GM18519 (cell line): ENCODE results near the gene CCNG1.
"Not testable (repeated sequence)": the region's sequence is repeated elsewhere in the genome, so short reads cannot be mapped to it uniquely, and the experiment has no call there.

Source experiments
- ATAC-seq: cut with Tn5 transposase; IDR thresholded peaks from one replicate; pipeline ENCODE4 v1.9.1; 2021; ENCODE audit warnings: mild to moderate bottlenecking, moderate library complexity; ENCODE audit not compliant: unreplicated experiment, low FRiP score

The CCNG1 gene

GRCh38 chr5:163437309-163438182, at the start of gene CCNG1:
TSS of gene CCNG1 (plus strand) at chr5:163437595. CDS start at chr5:163439257, 1,662 bp downstream.
- ATAC-seq, result peak; percentile 83

DNA sequence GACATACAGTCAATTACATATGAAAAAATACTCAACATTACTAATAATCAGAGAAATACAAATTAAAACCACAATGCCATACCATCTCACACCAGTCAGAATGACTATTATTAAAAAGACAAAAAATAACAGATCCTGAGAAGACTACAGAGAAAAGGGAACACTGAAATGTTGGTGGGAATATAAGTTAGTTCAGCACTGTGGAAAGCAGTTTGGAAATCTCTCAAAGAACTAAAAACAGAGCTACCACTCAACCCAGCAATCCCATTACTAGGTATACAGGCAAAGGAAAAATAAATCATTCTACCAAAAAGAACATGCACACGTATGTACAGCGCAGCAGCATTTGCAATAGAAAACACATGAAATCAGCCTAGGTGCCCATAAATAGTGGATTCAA, 41.6 kb upstream of the CCNG1 start:
- ATAC-seq, result no peak

DNA sequence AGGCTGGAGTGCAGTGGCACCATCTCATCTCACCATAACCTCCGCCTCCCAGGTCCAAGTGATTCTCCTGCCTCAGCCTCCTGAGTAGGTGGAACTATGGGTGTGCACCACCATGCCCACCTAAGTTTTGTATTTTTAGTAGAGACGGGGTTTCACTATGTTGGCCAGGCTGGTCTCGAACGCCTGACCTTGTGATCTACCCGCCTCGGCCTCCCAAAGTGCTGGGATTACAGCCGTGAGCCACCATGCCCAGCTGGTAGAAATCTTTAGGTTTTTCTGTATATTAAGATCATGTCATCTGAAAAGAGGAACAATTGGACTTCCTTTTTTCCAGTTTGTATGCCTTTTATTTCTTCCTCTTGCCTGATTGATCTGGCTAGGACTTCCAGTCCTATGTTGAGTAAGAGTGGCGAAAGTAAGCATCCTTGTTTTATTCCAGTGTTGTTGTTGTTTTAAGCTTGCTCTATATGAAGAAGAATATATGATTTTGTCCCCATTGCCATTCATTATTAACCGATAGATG, 40.5 kb upstream of the CCNG1 start:
- not testable (repeated sequence) for ATAC-seq

GRCh38 chr5:163397354-163397753, 40.0 kb upstream of the CCNG1 start:
- no peak for ATAC-seq

DNA sequence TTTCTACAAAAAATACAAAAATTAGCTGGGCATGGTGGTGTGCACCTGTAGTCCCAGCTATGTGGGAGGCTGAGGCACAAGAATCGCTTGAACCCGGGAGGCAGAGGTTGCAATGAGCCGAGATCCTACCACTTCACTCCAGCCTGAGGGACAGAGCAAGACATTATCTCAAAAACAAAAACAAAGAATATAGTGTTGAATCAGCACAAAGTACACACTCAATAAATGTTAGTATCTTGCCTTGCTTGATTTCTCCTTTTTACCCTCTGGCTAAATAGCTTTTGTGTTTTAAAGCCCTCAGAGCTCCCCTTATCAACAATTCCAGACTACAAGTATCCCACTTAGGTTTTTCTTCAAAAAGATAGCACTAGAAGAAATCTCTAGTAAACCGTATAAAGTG, 37.5 kb upstream of the CCNG1 start:
- ATAC-seq, result no peak

GRCh38 chr5:163401271-163401670, 36.1 kb upstream of the CCNG1 start:
- no peak for ATAC-seq

GRCh38 chr5:163402007-163402406, 35.4 kb upstream of the CCNG1 start:
- no peak for ATAC-seq

- no peak for ATAC-seq
These were observed 32.8 kb upstream of the CCNG1 start for GRCh38 chr5:163404364-163405173.

DNA sequence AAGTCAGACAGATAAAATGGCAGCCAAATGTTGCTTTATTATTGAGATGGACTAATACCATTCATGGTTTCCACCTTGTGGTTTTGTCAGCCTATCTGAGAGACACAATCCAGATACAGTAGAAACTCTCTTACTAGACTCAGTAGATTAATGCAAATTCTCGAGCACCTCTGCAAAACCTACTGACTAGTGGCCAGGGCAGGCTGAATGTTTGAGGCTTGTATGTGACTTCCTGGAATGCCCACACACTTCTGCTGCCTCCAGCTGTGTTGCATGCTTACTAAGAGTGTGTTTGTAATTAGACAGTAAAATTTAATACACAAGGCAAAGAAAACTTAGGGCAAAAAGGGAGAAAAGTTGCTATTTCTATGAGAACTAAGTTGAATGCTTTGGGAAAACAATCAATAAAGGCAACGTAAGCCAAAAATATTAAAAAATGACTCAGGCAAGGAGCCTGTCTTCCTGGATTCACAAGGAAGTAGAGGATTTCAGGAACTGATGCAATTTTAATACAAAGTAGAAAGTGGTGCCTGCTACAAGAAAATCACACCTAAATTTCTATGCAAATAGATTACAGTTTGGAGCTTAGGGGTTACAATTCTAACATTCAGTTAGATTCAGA, 30.2 kb upstream of the CCNG1 start:
- ATAC-seq, result peak; percentile 94

- peak; percentile 57 for ATAC-seq
These were observed 29.0 kb upstream of the CCNG1 start for GRCh38 chr5:163408311-163408923.

GRCh38 chr5:163409384-163409783, 28.0 kb upstream of the CCNG1 start:
- no peak for ATAC-seq

DNA sequence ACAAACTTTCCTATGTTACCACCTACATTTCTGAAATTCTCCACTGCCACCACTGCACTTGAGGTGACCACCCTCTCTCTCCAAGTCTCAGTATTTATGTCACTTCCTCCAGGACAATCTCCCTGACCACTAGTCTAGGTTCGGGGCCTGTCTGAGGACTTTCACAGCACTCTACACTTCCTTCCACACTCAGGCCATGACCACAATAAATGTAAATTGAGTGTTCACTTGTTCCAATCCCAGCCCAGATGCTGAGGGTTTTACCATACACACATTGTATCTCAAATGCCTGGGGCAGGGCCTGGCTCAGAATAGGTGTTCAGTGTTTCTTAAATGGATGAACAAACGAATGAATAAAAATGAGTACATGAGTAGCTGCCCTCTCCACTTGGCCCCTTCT, 26.9 kb upstream of the CCNG1 start:
- no peak for ATAC-seq

DNA sequence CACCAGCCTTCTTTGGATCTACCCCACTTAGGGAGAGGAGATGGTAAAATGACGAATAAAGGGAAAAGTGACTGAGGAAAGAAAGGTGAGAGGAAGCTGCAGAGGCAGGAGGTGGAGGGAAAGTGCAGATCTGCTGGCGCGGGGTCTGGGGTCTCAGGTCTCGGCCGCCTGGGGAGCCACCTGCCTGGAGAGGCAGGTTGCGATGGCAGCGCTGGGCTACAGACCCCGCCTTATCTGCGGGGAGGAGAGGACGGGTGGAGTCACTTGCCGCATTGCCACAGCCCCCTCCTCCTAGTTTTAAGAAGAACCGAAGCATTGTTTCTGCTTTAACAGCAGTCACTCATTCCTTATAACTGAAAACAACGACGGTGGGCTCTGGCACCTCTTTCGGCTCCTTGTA, 21.7 kb upstream of the CCNG1 start:
- not testable (repeated sequence) for ATAC-seq

GRCh38 chr5:163424836-163425235, 12.6 kb upstream of the CCNG1 start:
- ATAC-seq, result no peak

DNA sequence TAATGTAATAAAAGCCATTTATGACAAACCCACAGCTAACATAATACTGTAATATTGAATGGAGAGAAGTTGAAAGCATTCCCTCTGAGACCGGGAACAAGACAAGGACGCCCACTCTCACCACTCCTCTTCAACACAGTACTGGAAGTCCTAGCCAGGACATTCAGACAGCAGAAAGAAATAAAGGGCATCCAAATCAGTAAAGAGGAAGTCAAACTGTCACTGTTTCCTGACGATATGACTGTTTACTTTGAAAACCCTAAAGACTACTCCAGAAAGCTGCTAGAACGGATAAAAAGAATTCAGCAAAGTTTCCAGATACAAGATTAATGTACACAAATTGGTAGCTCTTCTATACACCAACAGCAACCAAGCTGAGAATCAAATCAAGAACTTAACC, 11.3 kb upstream of the CCNG1 start:
- not testable (repeated sequence) for ATAC-seq

DNA sequence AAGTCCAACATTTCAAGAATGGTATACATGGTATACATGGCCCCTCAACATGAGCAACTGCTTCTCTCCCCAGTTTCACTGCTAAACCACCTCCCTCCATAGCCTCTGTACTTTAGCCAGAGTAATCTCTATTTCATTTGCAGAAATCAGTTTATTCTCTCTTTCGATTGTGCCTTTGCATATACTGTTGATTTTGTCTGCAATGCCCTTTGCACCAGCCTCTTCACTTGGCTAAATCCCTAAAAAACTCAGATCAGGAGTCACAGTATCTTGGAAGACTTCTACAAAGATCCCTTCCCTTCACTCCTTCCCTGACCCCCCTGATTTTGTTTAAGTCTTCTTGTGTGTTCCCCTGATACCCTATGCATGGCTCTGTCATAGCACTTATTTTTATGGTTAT, 4.9 kb upstream of the CCNG1 start:
- no peak for ATAC-seq

DNA sequence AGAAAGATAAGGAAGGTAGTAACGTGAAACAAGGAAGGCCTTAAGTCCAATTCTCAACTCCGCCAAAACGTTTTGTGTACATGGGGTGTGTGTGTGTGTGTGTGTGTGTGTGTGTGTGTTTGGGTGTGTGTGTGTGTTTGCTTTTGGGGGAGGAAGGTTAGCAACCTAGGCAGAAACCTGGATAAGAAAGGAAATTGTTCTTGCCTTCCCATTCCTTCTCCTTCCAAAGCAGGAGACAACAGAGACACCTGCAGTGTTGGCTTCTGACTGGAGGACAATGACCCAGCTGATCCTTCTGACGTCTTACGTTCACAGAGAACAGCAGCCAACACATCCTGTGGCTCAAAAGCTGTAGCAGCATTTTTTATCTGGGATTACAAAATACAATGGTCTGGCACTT, 4.1 kb upstream of the CCNG1 start:
- no peak for ATAC-seq

- no peak for ATAC-seq
These were observed 3.0 kb upstream of the CCNG1 start for GRCh38 chr5:163434401-163434866.

- ATAC-seq, result no peak
These were observed 880 bp upstream of the CCNG1 start for GRCh38 chr5:163436515-163436914.

DNA sequence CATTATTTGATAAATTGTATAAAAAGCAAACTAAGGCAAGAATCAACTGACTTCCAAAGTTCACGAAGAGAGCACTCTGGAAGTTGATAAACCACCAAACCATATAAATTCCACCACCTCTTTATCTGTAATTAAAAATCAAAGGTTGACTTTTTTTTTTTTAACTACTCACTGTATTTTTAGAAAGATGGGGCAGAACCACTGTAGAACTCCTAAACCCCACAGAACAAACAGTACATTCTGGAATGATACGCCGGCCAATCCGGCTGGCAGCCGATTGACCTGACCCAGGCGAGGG, 435 bp upstream of the CCNG1 start:
- no peak for ATAC-seq

DNA sequence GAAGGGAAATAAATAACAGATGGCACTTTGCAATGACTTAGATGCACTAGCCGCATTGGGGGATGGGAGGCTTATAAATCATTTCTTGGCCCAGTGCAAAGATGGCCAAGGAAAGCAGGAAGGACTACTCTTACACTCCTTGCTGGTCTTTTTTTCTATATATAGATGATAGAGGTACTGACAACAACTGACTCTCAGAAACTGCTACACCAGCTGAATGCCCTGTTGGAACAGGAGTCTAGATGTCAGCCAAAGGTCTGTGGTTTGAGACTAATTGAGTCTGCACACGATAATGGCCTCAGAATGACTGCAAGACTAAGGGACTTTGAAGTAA, 1.7 kb downstream of the CCNG1 start:
- ATAC-seq, result peak; percentile 31
